Hepatocyte (in vitro differentiated cells): ENCODE data around the gene DLX5. TPM values are rescaled to one million over a fixed set of nuclear protein-coding genes. Genes with fewer than 3 reads are reported as not detected.

Source experiments
- DNase-seq: peaks from one replicate; pipeline ENCODE4 v3.0.0-alpha.2; 2016; ENCODE audit warnings: low spot score
- H2AFZ ChIP-seq: fragments of 200-600 bp; sonication (generic); 2 replicates; pipeline ENCODE4 v1.6.0; 2016; ENCODE audit warnings: antibody characterized with exemption, mild to moderate bottlenecking
- H3K27ac ChIP-seq: fragments of 200-600 bp; sonication (generic); 2 replicates; pipeline ENCODE4 v1.5.1; 2016; ENCODE audit warnings: mild to moderate bottlenecking
- H3K27me3 ChIP-seq: fragments of 200-600 bp; sonication (generic); 2 replicates; pipeline ENCODE4 v1.6.1; 2016
- H3K36me3 ChIP-seq: fragments of 200-600 bp; sonication (generic); replicated peaks from 2 replicates; pipeline ENCODE4 v1.5.1; 2016; ENCODE audit warnings: low read depth; ENCODE audit not compliant: insufficient read depth
- H3K4me1 ChIP-seq: fragments of 200-600 bp; sonication (generic); 2 replicates; pipeline ENCODE4 v1.5.1; 2016; ENCODE audit warnings: mild to moderate bottlenecking, moderate library complexity; ENCODE audit not compliant: insufficient read depth
- H3K4me2 ChIP-seq: fragments of 200-600 bp; sonication (generic); 2 replicates; pipeline ENCODE4 v1.6.0; 2016
- H3K4me3 ChIP-seq: fragments of 200-600 bp; sonication (generic); 2 replicates; pipeline ENCODE4 v1.5.1; 2016; ENCODE audit warnings: mild to moderate bottlenecking
- H3K79me2 ChIP-seq: fragments of 200-600 bp; sonication (generic); 2 replicates; pipeline ENCODE4 v1.6.0; 2017; ENCODE audit warnings: mild to moderate bottlenecking
- H3K9me2 ChIP-seq: fragments of 200-600 bp; sonication (generic); replicated peaks from 2 replicates; pipeline ENCODE4 v1.6.0; 2017; ENCODE audit warnings: mild to moderate bottlenecking; ENCODE audit not compliant: insufficient read depth
- H3K9me3 ChIP-seq: fragments of 200-600 bp; sonication (generic); 2 replicates; pipeline ENCODE4 v1.5.1; 2016; ENCODE audit warnings: low read depth, mild to moderate bottlenecking
- H4K20me1 ChIP-seq: fragments of 200-600 bp; sonication (generic); 2 replicates; pipeline ENCODE4 v1.6.0; 2016; ENCODE audit warnings: mild to moderate bottlenecking; ENCODE audit not compliant: insufficient read depth, poor library complexity, severe bottlenecking
- EZH2 ChIP-seq: fragments of 200-600 bp; sonication (generic); IDR thresholded peaks from 2 replicates; pipeline ENCODE4 v1.6.1; 2016; ENCODE audit warnings: antibody characterized with exemption, mild to moderate bottlenecking, borderline replicate concordance
- EZH2phosphoT487 ChIP-seq: fragments of 200-600 bp; sonication (generic); IDR thresholded peaks from one replicate; pipeline ENCODE4 v1.6.1; 2018; ENCODE audit warnings: antibody characterized with exemption, mild to moderate bottlenecking, low read depth, moderate library complexity; ENCODE audit not compliant: unreplicated experiment, severe bottlenecking
- WGBS: methylation state at CpG from one replicate; pipeline ENCODE4 v1.1.6; 2016; ENCODE audit warnings: low lambda C conversion rate; ENCODE audit errors: missing lambda C conversion rate; 5-methylcytosine and 5-hydroxymethylcytosine counted together
- polyA plus RNA-seq: library from polyadenylated mRNA; unstranded; fragments of >200 nt; fragmentation: Nextera tagmentation; extraction: Ambion mirVana; gene quantifications from 2 replicates; pipeline ENCODE4 v1.2.1, GENCODE V29; 2016
- total RNA-seq: library from RNA; depleted of rRNA; stranded (reverse); fragments of >200 nt; gene quantifications from 2 replicates; pipeline ENCODE4 v1.2.3, GENCODE V29; 2014
- TF ChIP-seq, protein P1 (sequence below): fragments of 200-600 bp; sonication (generic); IDR thresholded peaks from 2 replicates; pipeline ENCODE4 v1.5.1; 2016; ENCODE audit warnings: antibody characterized with exemption, mild to moderate bottlenecking; ENCODE audit not compliant: poor library complexity

Gene DLX5
- total and polyA plus RNA-seq, 2 experiments from 2014 or later, result 5.0 to 22.1 TPM

DNA sequence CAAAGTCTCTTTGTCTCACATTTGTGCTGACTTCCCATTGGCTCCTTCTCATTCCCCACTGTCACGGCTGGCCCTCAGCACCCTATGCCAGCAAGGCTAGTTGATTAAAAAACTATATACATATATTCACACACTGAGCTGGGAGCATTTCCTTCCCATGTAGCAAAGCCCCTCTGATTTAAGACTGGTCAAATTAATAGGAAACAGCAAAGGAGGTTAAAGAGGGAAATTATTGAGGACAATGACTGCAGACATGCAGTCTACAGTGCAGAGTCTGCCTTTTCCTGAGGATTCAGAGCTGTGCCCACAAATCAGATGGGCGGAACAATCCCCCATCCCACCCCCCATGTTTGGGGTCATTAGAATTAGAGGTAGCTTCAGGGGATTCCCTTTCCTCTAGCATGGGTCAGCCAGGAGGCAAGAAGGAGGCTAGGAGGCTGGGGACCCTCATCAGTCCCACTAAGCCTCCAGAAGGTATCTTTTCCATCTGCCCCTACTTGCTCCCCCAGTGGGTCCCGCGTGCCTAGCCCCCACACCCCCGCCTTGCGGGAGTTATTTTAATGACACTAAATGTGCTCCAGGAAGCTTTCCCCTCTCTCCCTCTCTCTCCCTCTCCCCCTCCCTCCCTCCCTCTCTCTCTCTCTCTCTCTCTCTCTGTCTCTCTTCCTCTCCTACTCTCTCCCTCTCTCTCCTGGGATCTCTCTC, 29.1 kb downstream of the DLX5 start:
- Histone ChIP-seq H3K4me3 (no peak overlapping the region), H3K4me2 (no peak overlapping the region), H4K20me1 (no peaks in the 10 kb centered on the region), H3K27me3 (peaks cover 98% of the 10 kb centered on the region), H3K4me1 (peaks cover 5% of the 10 kb centered on the region), H3K79me2 (no peaks in the 10 kb centered on the region), H3K36me3 (no peaks in the 10 kb centered on the region), H3K9me3 (no peaks in the 10 kb centered on the region), H3K9me2 (no peaks in the 10 kb centered on the region), H2AFZ (no peak overlapping the region), H3K27ac (no peak overlapping the region)
- DNase-seq, result no peak
- WGBS, result 11% methylated on average over 6 of the region's 6 CpGs
- TF ChIP-seq EZH2 (no peak), EZH2phosphoT487 (no peak)
- TF ChIP-seq, protein P1, sequence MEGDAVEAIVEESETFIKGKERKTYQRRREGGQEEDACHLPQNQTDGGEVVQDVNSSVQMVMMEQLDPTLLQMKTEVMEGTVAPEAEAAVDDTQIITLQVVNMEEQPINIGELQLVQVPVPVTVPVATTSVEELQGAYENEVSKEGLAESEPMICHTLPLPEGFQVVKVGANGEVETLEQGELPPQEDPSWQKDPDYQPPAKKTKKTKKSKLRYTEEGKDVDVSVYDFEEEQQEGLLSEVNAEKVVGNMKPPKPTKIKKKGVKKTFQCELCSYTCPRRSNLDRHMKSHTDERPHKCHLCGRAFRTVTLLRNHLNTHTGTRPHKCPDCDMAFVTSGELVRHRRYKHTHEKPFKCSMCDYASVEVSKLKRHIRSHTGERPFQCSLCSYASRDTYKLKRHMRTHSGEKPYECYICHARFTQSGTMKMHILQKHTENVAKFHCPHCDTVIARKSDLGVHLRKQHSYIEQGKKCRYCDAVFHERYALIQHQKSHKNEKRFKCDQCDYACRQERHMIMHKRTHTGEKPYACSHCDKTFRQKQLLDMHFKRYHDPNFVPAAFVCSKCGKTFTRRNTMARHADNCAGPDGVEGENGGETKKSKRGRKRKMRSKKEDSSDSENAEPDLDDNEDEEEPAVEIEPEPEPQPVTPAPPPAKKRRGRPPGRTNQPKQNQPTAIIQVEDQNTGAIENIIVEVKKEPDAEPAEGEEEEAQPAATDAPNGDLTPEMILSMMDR, result no peak

DNA sequence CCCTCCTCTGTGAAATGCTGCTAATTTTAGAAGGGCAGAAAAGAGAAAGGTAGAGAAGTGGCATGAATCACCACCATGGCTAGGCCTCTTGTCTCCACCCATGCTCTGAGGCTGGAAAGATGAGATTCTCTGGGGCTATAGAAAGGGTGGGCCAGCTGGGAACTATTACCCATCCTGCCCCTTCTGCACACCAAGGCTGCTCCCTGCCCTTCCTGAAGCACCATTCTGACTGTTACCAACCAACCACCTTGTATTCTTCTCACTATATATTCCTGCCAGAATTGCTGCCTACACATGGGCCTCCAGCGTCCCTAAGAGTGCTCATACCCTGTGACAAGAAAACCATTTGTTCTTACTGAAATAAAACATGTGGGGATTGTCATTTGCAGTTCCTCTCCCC, 30.7 kb downstream of the DLX5 start:
- Histone ChIP-seq H3K36me3 (no peaks in the 10 kb centered on the region), H3K9me3 (no peaks in the 10 kb centered on the region), H2AFZ (no peak overlapping the region), H3K79me2 (no peaks in the 10 kb centered on the region), H4K20me1 (no peaks in the 10 kb centered on the region), H3K4me2 (no peak overlapping the region), H3K27me3 (peaks cover 98% of the 10 kb centered on the region), H3K4me1 (peaks cover 5% of the 10 kb centered on the region), H3K27ac (no peak overlapping the region), H3K4me3 (no peak overlapping the region), H3K9me2 (no peaks in the 10 kb centered on the region)
- no peak for DNase-seq
- no peak for TF ChIP-seq EZH2
- TF ChIP-seq, protein P1, result no peak
- TF ChIP-seq EZH2phosphoT487, result no peak
- 68% methylated on average over 1 of the region's 1 CpG for WGBS

DNA sequence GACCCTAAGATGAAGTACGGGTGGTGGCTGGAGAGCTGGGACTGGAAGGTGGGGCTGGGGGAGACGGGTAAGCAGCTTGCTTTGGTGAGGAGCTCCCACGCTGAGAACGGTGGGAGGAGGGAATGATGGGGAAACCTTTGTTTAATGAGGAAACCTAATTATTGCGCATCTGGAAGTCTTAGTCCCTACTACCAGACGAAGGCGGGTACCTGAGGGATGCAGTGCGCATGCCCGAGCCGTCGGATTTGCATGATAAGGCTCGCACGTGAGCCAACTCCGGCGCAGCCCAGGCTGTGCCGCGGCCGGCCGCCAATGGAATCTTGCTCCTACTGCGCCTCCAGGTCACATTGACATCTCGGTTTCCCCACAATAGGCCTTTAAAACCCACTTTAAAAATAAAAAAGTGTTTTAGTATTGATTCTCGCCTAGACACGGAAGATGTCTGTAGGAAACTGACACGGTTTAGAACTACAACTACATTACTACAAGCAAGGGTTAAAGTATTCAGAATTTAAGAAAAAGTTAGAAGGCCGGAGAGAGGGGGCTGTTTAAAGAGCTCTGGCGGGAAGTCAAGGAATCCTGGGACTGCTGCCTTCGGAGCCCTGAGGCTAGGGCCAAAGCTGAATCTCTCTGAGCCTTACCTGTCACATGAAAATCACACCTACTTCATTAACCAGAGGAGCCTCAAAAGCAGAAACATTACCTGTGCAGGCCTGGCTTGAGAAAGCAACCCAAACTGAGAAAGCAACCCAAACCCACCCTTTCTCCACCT, 31.4 kb downstream of the DLX5 start:
- peaks cover 5% of the 10 kb centered on the region for H3K4me1 ChIP-seq
- H3K27me3 ChIP-seq, result peaks cover 98% of the 10 kb centered on the region
- H3K4me2 ChIP-seq, result peak overlapping the region; percentile 37
- H3K4me3 ChIP-seq, result no peak overlapping the region
- no peak overlapping the region for H2AFZ ChIP-seq
- TF ChIP-seq, protein P1, result no peak
- TF ChIP-seq EZH2phosphoT487, result no peak
- TF ChIP-seq EZH2, result no peak
- H3K27ac ChIP-seq, result no peak overlapping the region
- DNase-seq, result no peak
- no peaks in the 10 kb centered on the region for H3K9me2 ChIP-seq
- no peaks in the 10 kb centered on the region for H3K36me3 ChIP-seq
- H3K9me3 ChIP-seq, result no peaks in the 10 kb centered on the region
- WGBS, result 12% methylated on average over 27 of the region's 27 CpGs
- H4K20me1 ChIP-seq, result no peaks in the 10 kb centered on the region
- H3K79me2 ChIP-seq, result no peaks in the 10 kb centered on the region
